ENCODE data around the gene RYR1. TPM values are rescaled to one million over a fixed set of nuclear protein-coding genes. Genes with fewer than 3 reads are reported as not detected.
"Not testable (repeated sequence)": the region's sequence is repeated elsewhere in the genome, so short reads cannot be mapped to it uniquely, and the experiment has no call there.

RYR1 gene
- total and polyA plus RNA-seq, 2 of the 13 experiments (the other 11 are each of a cell fraction or from before 2014, with no cell fraction given): 0.03 TPM; not detected in 1

- TF ChIP-seq MAFF (IDR thresholded peaks at IDR 0.05; ENCODE audit: low read depth, low read length): no peak
Measured at GRCh38 chr19:38517321-38517720, 83.8 kb downstream of the RYR1 start (continued).

- TF ChIP-seq ZNF770 (CRISPR knock-in tag; IDR thresholded peaks at IDR 0.05): peak; percentile 79; the same call in 1 of the 2 replicates
- ATAC-seq; H3K4me2 ChIP-seq (ENCODE audit: low read depth, low read length); H3K27ac ChIP-seq (ENCODE audit: extremely low read length, insufficient read depth, low read length); in situ Hi-C loops (cut with HindIII; ENCODE audit: extremely low pct_ligation_motif_present, low pct_unique_long_range_greater_than_20kb); H3K36me3 ChIP-seq (replicated peaks in 1 of 2; ENCODE audit: control insufficient read depth in 1 of 2, insufficient read depth in 2 of 2, low read length in 2 of 2); BruUV-seq (replicated peaks); DNase-seq (ENCODE audit: low spot score); H3K9ac ChIP-seq (ENCODE audit: insufficient read depth, low read depth, low read length); FAIRE-seq; H3K4me3 ChIP-seq (replicated peaks in 1 of 3; ENCODE audit: insufficient read depth in 1 of 3, low read depth in 2 of 3, low read length in 3 of 3); H4K20me1 ChIP-seq (ENCODE audit: insufficient read depth, low read length); H3K27me3 ChIP-seq (ENCODE audit: control insufficient read depth in 1 of 2, insufficient read depth in 2 of 2, low read length in 2 of 2); intact Hi-C loops (cut with micrococcal nuclease; ENCODE audit: unreplicated experiment); H3K4me1 ChIP-seq (ENCODE audit: insufficient read depth, low read length); CTCF ChIA-PET (ENCODE audit: low intra/inter-chr PET ratio, low total read pairs); H2AFZ ChIP-seq (ENCODE audit: low read length); H3K9me3 ChIP-seq (ENCODE audit: low read length); H3K79me2 ChIP-seq (ENCODE audit: insufficient read depth, low read length): not testable (repeated sequence)
- POLR2A ChIA-PET: interaction anchor here (0.7 kb wide), 1 partner anchor 720 kb away, joined by 5 read pairs; no protein-coding TSS in a partner anchor
- WGBS (ENCODE audit: low lambda C conversion rate): 28% methylated on average over 1 of the region's 1 CpG
Measured at GRCh38 chr19:38517980-38518379, 84.5 kb downstream of the RYR1 start.

DNA sequence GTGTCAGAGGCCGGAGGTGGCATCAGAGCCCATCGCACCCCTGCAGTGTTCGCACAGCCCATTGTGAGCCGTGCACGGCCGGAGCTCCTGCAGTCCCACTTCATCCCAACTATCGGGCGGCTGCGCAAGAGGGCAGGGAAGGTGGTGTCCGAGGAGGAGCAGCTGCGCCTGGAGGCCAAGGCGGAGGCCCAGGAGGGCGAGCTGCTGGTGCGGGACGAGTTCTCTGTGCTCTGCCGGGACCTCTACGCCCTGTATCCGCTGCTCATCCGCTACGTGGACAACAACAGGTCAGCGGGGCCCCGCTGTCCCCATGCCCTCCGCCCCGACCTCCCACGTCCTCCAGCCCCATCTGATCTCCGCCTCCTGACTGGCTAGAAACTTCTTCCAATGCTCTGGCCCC lies 85.7 kb downstream of the RYR1 start:
- FAIRE-seq (no peak), DNase-seq (ENCODE audit: low spot score) (no peak), ATAC-seq (no peak)
- H2AFZ ChIP-seq (ENCODE audit: low read length): no peak overlapping the region
- H3K4me1 ChIP-seq (ENCODE audit: insufficient read depth, low read length): peaks cover 8% of the 10 kb centered on the region
- no peaks in the 10 kb centered on the region for H3K9me3 ChIP-seq (ENCODE audit: low read length)
- intact Hi-C loops (cut with micrococcal nuclease; ENCODE audit: unreplicated experiment): no loop called here
- no TSS peak for BruUV-seq (replicated peaks)
- H3K4me2 ChIP-seq (ENCODE audit: low read depth, low read length): no peak overlapping the region
- 66% methylated on average over 17 of the region's 26 CpGs for WGBS (ENCODE audit: low lambda C conversion rate)
- no peak overlapping the region for H3K27ac ChIP-seq (ENCODE audit: extremely low read length, insufficient read depth, low read length)
- H3K27me3 ChIP-seq (ENCODE audit: control insufficient read depth in 1 of 2, insufficient read depth in 2 of 2, low read length in 2 of 2): peaks cover 0 to 1% of the 10 kb centered on the region in 2 experiments; a peak in 3 of 5 replicates
- no peak overlapping the region for H3K9ac ChIP-seq (ENCODE audit: insufficient read depth, low read depth, low read length)
- CTCF ChIA-PET (ENCODE audit: low intra/inter-chr PET ratio, low total read pairs): no interaction called here
- no peaks in the 10 kb centered on the region for H3K79me2 ChIP-seq (ENCODE audit: insufficient read depth, low read length)
- in situ Hi-C loops (cut with HindIII; ENCODE audit: extremely low pct_ligation_motif_present, low pct_unique_long_range_greater_than_20kb): no loop called here
- POLR2A ChIA-PET: no interaction called here
- no peaks in the 10 kb centered on the region for H3K36me3 ChIP-seq (replicated peaks in 1 of 2; ENCODE audit: control insufficient read depth in 1 of 2, insufficient read depth in 2 of 2, low read length in 2 of 2)
- no peak overlapping the region for H3K4me3 ChIP-seq (replicated peaks in 1 of 3; ENCODE audit: insufficient read depth in 1 of 3, low read depth in 2 of 3, low read length in 3 of 3)
- H4K20me1 ChIP-seq (ENCODE audit: insufficient read depth, low read length): no peaks in the 10 kb centered on the region
- TF ChIP-seq ZNF761 (CRISPR knock-in tag; conservative IDR thresholded peaks at IDR 0.05) (no peak), ZNF329 (CRISPR knock-in tag; IDR thresholded peaks at IDR 0.05; ENCODE audit: low read depth) (no peak), ZNF83 (CRISPR knock-in tag; IDR thresholded peaks at IDR 0.05; ENCODE audit: borderline replicate concordance) (no peak), HOXA7 (CRISPR knock-in tag; IDR thresholded peaks at IDR 0.05) (no peak), RCOR2 (CRISPR knock-in tag; IDR thresholded peaks at IDR 0.05) (no peak), CEBPB (IDR thresholded peaks at IDR 0.05; ENCODE audit: borderline replicate concordance, low read depth, low read length) (no peak), BORCS8-MEF2B (CRISPR knock-in tag; IDR thresholded peaks at IDR 0.05) (no peak), ZNF567 (CRISPR knock-in tag; IDR thresholded peaks at IDR 0.05; ENCODE audit: borderline replicate concordance) (no peak), KDM1A (CRISPR knock-in tag; IDR thresholded peaks at IDR 0.05) (no peak), ISX (CRISPR knock-in tag; conservative IDR thresholded peaks at IDR 0.05) (no peak)
- TF ChIP-seq, protein P1, sequence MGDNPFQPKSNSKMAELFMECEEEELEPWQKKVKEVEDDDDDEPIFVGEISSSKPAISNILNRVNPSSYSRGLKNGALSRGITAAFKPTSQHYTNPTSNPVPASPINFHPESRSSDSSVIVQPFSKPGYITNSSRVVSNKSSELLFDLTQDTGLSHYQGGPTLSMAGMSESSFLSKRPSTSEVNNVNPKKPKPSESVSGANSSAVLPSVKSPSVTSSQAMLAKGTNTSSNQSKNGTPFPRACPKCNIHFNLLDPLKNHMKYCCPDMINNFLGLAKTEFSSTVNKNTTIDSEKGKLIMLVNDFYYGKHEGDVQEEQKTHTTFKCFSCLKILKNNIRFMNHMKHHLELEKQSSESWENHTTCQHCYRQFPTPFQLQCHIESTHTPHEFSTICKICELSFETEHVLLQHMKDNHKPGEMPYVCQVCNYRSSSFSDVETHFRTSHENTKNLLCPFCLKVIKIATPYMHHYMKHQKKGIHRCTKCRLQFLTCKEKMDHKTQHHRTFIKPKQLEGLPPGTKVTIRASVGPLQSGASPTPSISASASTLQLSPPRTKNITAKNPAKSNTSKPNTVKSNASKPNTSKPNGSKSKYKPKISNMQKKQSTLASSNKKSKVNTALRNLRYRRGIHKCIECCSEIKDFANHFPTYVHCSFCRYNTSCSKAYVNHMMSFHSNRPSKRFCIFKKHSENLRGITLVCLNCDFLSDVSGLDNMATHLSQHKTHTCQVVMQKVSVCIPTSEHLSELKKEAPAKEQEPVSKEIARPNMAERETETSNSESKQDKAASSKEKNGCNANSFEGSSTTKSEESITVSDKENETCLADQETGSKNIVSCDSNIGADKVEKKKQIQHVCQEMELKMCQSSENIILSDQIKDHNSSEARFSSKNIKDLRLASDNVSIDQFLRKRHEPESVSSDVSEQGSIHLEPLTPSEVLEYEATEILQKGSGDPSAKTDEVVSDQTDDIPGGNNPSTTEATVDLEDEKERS (CRISPR knock-in tag; IDR thresholded peaks at IDR 0.05): no peak
